DMS153 (cell line): ENCODE data around the gene RBM7.

Source experiments
- DNase-seq: peaks from one replicate; lab custom pipeline; 2025; lab: John Stamatoyannopoulos, UW

The RBM7 gene, protein sequence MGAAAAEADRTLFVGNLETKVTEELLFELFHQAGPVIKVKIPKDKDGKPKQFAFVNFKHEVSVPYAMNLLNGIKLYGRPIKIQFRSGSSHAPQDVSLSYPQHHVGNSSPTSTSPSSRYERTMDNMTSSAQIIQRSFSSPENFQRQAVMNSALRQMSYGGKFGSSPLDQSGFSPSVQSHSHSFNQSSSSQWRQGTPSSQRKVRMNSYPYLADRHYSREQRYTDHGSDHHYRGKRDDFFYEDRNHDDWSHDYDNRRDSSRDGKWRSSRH

DNA sequence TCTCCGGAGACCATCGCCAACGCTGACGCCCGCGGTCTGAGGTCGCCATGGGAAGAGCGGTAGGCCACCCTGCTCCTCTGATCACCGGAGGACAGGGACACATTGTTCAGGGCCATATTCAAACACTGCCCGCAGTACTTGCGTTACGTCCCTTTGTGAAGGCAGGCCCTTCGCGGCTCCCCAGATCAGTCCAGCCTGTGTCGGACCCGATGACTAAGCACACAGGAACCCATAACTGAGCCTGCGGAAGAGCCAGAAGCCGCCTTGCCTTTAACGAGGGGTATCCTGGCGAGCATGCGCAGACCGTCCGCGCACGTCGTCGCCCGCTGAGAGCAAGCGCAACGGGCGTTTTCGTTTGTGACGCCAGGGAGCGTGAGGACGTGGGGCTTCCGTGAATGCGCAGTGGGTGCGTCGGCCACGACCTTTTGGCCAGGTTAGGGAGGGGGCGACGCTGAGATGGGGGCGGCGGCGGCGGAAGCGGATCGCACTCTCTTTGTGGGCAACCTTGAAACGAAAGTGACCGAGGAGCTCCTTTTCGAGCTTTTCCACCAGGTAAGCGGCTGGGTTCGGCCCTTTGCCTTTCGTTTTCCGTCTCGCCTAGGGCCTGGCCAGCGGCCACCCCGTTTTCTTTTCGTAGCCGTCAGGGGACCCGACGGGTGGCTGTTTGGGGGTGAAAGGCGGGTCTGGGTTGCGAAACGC lies at the start of gene RBM7, which contains the start of gene C11orf71:
Gene RBM7, plus strand, starts transcription at position 451 of the 699 bp plus-strand sequence. Its CDS starts 6 bp downstream, at position 457.
Gene C11orf71, minus strand, starts transcription at position 296 of the 699 bp plus-strand sequence. Its CDS starts 180 bp downstream, at position 116.
- DNase-seq, result peak; percentile 97

GRCh38 chr11:114353443-114353842 lies 47.0 kb upstream of the RBM7 start:
- no peak for DNase-seq

- no peak for DNase-seq
Observed at GRCh38 chr11:114354076-114354475, 46.4 kb upstream of the RBM7 start.

DNA sequence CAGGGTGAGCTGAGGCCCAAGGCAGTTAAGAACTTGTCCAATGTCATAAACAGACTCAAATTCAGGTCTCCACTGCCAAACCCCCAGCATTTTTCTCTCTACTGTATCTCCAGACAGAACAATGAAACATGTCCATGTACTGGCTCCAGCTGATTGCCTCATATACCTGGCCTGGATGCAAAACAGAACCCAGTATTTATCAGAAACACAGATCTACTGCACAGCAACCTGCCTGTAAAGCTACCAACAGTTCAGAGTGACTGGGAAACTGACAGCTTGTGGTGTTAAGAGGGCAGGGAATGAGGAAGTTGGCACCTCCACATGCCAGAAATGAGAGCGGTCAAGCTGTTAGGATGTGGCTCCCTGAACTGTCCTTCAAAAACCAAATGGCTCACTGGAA lies 41.8 kb upstream of the RBM7 start:
- DNase-seq, result no peak

DNA sequence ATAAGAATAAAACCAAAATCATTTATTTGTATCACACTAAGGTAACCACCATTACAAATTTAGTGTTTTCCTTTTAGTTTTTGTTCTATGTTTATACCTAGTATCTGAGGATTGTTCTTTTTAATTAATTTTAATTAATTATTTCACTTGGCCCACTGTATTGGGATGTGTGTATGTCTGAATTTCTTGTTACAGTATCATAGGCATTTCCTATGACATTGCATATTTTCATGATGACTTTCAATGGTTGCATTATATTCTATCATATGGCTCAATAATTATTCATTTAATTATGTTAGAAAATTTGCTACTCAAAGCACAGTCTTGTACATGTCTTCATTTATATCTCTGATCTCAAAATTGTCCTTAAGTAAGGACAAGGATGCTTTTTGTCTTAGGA lies 41.1 kb upstream of the RBM7 start:
- DNase-seq, result no peak

DNA sequence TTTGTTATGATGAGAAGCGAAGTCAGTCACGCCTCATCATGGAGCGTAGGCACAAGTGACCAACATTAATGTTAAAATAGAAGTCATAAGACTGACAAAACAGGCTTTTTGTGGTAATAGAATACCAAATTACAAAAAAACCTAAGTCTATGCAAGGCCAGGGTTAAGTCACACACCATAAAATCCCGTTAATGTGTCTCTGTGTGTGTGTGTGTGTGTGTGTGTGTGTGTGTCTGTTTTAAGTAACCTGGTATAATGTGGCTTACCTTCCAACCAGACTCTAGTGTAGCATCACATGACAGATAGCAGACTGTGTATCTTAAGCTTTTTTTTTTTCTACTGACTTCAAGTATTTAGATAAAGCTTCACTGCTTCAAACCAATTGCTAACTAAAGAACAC lies 38.1 kb upstream of the RBM7 start:
- DNase-seq, result no peak

- no peak for DNase-seq
Observed at GRCh38 chr11:114362958-114363357, 37.5 kb upstream of the RBM7 start.

- DNase-seq, result no peak
Observed at GRCh38 chr11:114366331-114367243, 33.9 kb upstream of the RBM7 start.

- DNase-seq, result no peak
Observed at GRCh38 chr11:114367244-114367957, 33.1 kb upstream of the RBM7 start.

DNA sequence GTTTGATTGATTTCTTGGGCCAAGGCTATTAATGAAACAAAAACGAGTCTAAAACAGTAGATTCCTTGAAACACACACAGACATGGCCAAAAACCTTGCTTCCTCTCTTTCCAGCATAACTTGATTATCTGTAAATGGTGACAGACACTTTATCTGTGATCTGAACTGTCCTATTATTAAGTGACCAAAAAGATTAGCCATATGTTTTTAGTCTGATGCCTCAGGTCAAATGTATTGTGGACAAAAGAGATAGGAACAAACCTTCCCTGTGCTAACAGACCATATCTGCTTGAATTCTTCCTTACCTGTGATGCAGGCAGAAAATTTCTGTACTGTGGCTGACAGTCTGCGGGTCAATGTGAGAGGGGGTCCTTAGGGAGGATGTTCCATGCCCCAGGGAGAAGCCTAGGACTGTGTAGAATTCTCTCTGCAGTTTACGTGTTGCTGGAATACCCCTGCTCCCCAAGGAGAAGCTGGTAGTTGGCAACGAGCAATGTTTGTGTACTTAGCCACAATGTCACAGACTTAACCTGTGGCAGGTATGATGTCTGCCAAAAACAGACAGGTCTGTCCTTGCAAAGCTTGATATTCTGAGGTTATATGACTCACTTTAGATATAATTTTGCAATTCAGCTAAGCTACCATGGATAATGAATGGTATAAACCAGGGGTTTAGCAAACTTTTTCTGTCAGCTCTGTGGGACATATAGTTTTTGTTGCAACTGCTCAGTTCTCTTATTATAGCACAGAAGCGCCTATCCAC lies 31.4 kb upstream of the RBM7 start:
- DNase-seq, result no peak

- no peak for DNase-seq
Observed at GRCh38 chr11:114375052-114375451, 25.4 kb upstream of the RBM7 start.

DNA sequence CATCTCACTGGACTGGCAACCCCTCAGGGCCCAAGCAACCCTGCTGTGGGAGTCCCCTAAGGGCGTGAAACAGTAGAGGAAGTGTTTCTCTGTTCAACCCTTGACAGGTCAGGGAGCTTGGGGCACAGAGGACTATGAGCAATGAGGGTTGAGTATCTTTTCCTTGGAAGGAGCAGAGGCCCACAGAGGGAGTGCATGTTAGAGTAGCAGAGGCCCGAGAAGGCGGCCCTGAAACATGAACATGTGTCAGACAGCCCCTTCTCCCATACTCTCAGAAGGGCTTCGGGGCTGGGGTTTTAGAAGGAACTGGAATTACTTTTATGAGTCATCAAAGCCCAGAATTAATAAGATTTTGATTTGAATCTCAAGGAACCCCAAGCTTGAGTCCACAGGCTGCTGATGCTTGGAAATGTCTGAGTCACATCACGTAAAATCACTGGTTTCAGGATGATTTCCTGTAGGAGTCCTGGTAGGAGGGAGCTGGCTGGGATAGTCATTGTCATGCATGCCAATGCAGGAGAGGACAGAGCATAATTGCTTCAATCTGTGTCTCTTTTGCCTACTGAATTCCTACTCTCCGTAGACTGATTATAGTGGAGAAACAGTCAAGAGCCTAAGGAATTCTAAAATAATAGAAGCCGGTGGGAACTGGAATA lies 22.7 kb upstream of the RBM7 start:
- no peak for DNase-seq

DNA sequence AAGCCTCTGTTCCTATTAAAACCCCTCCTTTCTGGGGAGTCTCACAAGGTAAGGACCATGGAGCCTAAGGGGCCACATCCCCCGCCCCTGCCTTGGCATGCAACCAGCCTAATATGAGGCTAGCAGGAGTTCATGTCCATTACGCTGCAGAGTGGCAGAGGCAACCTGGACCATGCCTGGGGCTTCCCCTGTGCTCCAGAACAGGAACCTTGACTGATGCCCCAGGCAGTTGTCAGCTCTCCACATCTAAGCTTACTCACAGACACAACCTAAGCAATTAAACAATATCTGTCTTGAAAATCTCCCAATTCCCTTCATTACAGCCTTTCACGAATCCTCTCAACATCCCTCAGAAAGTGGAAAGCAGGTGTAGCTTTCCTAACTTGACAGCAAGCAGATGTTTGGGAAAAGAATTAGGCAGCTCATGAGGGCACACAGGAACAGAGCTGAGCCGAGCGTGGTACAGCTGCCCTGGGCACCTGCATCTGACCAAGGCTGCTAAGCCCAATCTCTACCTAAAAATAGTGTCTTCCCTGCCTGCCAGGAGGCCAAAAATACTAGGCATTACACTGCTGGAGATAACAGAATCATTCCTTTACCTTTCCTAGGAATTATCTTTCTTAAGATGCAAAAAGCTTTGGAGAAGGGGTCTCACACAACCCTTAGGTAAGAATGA lies 20.9 kb upstream of the RBM7 start:
- no peak for DNase-seq

GRCh38 chr11:114382509-114382908 lies 18.0 kb upstream of the RBM7 start:
- DNase-seq, result no peak

GRCh38 chr11:114384487-114384886 lies 16.0 kb upstream of the RBM7 start:
- DNase-seq, result no peak

- DNase-seq, result no peak
Observed at GRCh38 chr11:114386131-114386530, 14.3 kb upstream of the RBM7 start.

DNA sequence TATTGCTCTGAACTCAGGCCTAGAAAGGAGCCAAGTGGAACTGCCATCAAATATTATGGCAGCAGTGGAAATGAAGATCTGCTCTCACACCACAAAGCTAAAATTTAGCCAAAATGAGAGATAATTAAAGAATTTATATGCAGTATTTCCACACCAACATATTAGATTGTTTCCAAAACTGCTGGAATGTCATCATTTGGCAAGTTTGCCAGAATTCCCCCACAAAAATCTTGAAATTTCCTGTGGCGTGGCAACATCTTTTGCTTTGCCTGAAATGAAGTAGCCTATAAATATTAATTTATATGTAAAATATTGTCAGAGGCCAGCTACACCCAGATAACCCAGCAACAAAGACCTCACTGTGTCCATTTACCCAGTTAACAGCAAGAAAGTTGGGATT lies 13.9 kb upstream of the RBM7 start:
- DNase-seq, result no peak

- no peak for DNase-seq
Observed at GRCh38 chr11:114392735-114393667, 7.5 kb upstream of the RBM7 start.

- no peak for DNase-seq
Observed at GRCh38 chr11:114395736-114396135, 4.7 kb upstream of the RBM7 start.
